Ecto neural progenitor cell (in vitro differentiated cells): ENCODE measurements around the gene GPC6.

Experiments
- DNase-seq: peaks from one replicate; pipeline ENCODE4 v3.0.0-alpha.2; 2018; ENCODE audit warnings: low spot score

Gene GPC6

DNA sequence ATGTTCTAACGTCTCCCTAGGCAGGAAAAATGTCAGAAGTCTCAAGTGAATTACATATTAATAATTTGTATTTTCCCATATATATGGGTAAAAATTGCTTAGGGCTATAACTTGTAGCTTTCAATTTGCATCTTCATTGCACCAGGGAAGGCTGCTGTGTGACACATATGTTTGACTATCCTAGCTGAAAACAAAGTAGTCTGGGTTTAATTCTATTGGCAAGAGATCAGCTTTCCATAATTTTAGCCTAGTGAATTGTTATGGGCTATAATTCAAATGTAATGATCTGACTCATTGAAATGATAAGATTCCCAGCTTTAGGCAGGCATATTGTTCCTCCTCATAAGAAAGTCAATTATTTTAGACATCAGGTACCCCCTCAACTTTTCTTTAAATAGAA lies 699.8 kb downstream of the GPC6 start:
- no peak for DNase-seq

DNA sequence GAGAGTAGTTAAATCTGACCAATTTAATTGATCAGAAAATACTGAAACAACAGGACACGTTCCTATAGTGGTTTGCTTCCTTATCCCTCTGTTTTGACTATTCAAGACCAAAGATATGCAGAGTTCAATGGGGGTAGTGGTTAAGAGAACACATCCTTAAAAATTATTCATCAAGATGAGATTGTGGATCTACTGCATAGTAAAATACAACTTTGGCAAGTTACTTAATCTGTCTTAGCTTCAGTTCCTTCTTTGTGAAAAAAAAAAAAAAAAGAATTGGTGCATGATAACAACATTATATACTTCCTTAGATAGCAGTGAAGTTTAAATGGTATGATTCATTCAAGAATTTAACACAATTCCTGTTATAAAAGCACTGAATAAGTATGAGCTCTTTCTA lies 700.8 kb downstream of the GPC6 start:
- no peak for DNase-seq

DNA sequence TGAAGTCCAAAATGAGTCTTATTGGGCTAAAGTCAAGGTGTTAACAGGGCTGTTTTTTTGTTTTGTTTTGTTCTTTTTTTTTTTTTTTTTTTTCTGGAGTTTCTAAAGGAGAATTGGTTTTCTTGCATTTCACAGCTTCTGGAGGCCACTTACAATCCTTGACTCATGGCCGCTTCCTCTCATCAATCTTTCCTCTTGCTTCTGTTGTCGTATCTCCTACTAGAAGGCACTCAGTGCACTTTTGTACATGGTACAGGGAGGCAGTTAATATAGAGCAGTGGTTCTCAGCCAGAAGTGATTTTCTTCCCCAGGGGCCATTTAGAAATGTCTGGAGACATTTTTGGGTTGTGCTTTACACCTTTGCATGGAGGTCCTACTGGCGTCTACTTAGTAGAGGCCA lies 706.3 kb downstream of the GPC6 start:
- DNase-seq, result no peak

DNA sequence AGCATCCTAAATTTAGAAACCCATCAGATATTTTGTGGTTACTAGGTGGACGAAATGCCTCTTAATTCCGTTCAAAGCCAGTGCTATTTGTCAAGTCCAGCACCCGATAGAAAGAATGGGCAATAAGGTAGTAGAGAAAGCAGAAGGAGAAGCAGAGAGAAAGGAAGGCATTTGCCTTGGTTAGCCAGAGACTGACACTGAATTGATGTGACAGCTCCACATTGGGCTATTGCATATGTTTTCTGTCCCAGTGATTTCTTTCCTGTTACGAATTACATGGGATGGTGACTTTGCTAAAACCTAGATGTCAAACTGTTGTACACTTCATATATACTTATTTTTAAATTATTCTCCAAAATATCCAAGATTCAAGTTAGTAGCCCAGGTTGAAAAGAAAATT lies 710.3 kb downstream of the GPC6 start:
- no peak for DNase-seq

DNA sequence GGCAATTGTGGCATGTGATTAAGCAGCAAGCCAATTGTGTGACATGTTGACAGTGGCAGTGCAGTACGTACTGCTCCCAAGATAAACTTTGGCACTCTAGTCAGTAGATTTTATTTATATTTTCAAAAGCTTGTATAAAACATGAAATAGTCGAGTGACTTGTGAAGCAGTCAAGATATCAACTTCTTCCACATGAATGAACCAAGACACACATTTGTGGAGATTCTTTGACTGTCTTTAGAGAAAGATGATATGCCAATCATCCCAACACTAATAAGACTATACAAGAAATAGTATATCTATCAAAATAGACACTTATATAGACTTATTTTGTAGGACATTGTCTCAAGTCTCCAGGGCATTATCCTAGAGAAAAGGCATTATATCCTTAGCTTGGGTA lies 714.8 kb downstream of the GPC6 start:
- no peak for DNase-seq

DNA sequence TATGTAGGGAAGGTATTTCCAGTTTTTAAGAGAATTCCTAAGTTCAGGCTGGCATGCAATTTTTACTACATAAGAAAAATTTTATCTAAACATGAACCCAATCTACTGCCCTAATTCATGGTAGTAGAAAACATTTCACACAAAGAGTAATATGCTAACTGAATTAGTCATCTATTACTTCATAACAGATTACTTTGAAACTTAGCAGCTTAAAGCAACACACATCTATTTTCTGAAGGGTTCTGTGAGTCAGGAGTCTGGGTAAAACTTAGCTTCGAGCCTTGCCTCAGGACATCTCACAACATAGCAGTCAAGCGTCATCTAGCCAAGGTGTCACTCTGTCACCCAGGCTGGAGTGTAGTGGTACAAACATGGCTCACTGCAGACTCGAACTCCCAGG lies 715.4 kb downstream of the GPC6 start:
- DNase-seq, result no peak

DNA sequence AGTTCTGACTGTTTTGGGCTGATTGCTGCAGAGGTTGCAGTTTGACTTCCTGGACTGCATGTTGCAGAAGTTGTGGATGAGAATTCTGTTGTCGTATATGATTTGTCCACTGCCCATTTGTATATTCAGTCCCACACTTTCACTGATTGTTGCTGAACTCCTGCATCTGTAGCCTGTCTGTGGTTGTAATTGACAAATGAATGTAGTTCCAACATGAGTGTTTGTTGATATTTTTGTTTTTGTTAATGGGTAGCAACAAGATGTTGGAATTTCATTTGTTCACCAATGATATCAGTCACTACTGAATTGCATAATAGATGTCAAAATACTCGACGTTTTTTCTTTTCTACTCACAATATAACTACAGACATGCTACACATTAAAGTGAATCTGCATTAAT lies 719.0 kb downstream of the GPC6 start:
- no peak for DNase-seq

DNA sequence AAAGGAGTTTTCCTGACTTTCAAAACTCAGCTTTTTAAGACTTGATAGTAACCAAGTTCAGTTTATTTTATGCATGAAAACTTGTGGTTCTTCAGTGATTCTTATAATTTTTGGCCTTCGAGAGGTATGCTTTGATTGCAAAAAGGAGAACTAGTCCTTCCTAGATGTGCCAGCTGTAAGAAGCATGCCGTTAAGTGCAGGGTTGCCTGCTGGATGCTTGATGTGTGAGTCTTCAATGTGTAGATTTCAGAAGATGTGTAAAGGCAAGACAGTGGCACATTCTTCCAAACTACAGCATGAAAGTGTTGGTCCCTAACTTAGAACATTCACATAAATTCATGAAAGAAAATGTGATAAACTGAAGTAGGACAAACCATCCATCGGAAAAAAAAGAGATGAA lies 720.4 kb downstream of the GPC6 start:
- DNase-seq, result no peak

DNA sequence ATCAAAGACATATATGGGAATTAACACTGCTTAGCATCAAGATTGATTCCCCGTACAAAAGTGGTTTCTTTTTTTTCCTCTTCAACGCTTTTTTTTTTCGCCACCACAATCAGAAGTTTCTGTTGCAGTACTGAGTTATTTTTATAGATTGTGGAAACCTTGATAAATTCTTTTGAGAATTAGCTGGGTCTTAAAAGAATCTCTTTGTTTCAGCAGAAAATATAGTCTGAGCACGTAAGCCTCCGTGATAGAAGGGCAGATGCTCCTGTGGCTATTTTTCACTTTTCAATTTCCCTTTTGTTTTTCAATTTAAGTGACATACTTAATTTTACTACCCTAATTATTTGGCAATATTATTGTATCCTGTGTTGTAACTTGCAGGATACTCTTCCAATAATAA lies 721.0 kb downstream of the GPC6 start:
- no peak for DNase-seq

DNA sequence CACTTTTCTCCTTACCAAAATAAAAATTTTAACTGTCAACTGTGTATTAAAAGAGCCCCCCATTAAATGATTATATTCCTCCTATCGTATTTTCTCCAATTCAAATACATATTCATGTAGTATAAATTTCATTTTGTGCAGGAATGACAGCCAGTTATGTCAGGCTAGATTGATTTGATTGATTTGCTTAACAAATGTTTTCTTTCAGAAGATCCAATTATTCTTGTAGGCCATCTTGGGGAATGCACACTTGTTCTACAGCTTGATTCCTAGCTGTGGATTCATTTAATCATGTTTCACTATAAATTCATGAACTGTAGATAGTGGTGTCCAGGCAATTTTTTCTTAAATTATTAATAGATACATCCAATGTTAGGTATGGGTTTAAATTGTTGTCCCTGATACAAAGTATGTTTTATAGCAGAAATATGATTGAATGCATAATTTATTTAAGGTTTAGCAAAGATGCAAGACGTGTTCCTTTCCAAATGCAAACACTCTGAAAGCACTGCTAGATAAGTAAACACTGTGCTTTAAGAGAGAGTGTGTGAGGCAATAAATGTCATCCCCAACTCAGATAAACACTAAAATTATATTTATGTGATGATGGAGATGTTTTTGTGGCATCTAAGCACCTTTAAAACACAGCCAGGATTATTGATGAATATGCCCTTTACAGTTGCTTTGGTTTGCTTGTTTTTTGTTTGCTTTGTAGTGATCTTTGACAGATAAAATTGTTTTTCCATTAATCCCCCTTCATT lies 721.7 kb downstream of the GPC6 start:
- DNase-seq, result no peak

DNA sequence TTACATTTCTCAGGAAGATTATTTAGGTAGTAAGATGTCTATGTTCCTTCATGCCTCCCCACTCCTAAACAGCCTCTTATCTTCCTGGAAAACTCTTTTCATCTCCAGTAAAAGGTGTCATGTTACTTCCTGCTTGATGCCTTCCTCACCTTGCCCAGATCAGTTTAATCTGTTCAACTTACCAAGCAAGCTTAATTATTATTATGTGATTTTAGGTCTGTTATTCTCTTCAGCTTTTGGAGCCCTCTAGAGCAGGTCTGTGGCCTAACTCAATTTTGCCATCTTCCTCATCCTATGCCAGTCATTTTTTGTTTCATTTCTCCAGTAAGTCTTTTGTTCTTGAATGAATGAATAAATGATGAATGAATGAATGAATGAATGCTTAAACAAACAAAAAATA lies 724.5 kb downstream of the GPC6 start:
- no peak for DNase-seq

DNA sequence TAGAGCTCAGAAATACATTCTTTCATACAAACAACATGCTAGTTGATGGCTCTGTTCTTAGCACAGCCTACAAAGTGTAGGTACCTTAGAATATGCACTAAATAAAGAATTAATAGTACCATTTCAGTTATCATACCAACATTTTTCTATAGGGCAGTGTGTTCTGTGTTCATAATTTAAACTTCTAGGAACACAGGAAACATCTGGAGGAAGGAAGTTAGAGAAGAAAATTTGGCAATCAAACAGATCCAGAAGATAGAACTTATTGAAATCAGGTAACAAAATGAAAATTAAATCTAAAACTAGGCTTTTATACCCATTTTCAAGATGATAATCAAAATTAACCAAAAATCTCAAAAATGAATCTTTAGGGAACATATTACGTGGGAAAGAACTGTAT lies 725.3 kb downstream of the GPC6 start:
- DNase-seq, result no peak

DNA sequence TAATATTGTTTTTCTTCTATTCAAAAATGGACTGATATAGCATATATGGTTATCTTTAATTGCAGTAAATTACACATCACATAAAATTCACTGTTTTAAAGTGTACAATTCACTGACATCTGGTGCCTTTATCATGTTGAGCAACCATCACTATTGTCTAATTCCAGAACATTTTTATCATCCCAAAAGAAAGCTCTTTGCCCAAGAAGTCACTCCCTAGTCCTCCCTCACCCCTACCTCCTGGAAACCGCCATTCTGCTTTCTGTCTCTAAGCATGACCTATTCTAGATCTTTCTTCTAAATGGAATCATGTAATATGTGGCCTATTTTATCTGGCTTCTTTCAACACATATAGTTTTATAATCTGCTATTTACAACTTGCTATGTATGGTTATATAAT lies 727.2 kb downstream of the GPC6 start:
- DNase-seq, result no peak

DNA sequence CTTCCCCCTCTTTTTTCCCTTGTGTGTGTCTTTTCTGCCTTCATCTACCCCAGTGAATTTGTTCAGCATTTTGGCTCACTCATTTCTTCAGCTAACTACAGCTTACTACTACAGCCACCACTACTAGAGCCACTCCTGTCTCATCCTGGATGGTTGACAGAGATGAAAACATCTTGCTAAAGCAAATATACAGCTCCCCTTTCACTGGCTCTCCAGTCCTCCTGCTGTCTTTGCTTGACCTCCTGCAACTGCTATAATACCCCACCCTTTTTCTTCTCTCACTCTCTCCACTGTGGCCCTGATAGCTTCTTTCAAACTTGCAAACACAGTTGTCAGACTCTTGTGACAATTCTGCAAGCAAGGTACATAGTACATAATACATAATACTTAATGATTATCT lies 729.3 kb downstream of the GPC6 start:
- DNase-seq, result no peak

DNA sequence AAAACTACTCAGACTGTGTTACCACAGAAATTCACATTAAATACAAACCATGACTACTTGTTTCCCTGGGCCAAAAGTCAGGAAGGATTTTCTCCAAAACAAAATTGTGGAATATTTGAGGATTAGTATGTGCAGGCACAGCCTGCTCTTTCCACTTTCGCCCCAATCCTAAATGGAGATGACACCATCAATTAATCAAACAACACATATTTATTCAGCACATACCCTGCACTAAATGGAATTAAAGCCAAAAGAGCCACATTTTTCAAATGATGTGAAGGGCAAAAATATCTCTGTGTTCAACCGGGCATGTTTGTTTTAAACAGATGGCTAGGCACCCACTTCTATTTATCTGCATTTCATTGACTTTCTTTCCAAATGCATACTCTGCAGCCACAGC lies 729.8 kb downstream of the GPC6 start:
- no peak for DNase-seq

DNA sequence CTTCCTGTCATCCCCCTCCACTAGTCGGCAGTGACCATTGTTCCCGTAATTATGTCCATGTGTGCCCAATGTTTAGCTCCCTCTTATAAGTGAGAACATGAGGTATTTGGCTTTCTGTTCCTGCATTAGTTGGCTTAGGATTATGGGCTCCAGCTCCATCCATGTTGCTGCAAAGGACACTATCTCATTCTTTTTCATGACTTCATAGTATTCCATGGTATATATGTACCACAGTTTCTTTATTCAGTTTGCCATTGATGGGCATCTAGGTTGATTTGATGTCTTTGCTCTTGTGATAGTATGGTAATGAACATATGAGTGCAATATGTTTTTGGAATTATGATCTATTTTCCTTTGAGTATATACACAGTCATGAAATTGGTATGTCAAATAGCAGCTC lies 730.8 kb downstream of the GPC6 start:
- DNase-seq, result no peak

DNA sequence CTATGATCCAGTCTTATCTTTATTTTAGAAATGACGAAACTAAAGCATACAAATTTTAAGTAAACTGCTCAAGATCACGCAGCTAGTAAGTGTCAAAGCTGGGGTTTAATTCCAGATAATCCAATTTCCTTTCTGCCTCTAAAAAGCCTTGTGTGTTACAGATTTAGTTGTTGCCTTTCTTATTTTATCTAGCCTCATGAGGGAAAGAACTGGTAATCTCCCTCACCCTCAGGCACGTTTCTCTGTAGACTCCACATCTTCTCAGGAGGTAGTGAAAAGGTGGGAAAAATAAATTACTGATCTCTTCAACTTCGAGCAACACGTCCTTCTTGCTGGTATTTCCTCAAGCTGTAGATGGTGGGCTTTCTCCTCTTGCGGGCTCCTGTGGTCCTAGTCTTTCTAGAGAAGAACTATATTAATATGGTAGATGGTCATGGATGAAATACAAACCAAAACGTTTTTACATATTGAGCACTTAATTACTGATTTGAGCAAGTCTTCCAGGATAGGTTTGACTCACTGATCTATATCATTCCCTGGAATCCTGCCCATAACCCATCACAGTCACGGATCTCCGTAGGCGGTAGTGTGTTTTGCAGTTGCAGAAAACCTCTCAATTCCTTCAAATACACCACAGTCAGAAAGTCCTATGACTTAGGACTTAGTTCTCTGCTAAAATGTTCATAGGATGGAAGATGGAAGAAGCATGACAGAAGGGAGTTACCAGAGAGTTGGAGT lies 733.4 kb downstream of the GPC6 start:
- no peak for DNase-seq

DNA sequence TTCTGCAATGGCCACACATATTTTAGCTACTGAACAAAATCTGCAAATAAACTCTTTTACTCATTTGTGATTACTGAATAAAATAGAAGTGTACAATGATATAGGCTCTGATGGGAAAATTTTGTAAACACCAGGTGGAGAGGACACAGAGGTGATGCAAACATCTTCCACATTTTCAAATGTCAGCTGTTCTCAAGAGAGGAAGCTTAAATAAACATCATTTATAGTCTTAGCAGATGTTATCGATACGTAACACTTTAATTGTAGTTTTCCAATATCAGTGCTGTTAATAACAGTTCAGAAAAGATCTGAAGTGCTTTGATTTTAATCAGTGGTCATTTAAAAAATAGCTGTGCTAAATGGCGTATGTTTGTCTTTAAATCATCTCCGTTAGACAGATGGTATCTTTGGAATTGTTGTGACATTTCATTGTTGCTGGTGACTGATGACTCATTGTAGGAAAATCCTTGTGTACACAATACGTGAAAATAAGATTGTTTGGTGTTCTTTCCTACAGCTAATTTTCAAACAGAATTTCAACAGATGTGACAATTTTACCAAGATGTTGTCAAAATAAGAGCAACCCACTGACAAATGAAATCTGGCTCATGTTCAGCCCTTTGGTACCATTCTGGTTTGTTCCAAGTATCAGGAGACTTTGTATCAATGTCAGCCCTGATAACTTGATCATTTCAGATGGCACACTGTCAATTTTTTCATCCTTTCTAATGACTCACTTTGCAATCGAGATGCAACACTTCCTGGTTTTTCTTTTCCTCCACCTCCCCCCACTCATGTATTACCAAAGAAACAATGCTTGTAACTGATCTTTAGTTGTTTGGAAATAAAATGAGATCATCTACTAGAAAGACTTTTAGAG lies 736.9 kb downstream of the GPC6 start:
- DNase-seq, result no peak

DNA sequence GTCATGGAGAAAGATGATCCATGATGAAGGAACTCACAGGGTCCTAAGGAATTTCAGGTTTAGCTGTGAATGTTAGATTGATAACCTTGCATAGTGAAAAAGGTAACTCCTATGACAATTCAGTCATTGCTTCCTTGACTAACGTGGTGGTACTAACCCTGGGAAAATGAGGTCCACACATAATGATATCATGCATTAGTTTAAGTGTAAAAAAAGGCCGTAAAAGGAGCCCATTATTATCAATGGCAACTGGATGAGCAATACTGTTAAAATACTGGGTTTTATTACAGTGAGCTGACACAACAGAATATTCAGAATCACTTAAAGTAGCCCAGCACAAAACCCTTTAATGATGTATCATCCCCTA lies 737.5 kb downstream of the GPC6 start:
- no peak for DNase-seq

DNA sequence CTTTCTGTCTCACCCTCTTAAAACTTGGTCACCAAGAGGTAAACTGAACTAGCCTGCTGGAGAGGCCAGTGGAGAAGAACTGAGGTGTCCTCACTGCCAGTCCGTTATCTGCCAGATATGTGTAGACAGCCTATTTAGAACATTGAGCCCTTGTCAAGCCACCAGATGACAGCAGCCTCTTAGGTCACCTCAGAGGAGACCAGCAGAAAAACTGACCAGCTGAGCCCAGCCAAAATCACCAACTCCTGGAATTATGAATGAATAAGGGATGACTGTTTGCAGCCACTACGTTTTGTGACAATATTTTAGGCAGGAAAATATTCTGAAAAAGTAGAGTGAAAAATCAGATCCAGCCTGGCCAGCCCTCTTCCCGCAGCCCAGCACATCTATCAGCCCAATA lies 739.0 kb downstream of the GPC6 start:
- no peak for DNase-seq

DNA sequence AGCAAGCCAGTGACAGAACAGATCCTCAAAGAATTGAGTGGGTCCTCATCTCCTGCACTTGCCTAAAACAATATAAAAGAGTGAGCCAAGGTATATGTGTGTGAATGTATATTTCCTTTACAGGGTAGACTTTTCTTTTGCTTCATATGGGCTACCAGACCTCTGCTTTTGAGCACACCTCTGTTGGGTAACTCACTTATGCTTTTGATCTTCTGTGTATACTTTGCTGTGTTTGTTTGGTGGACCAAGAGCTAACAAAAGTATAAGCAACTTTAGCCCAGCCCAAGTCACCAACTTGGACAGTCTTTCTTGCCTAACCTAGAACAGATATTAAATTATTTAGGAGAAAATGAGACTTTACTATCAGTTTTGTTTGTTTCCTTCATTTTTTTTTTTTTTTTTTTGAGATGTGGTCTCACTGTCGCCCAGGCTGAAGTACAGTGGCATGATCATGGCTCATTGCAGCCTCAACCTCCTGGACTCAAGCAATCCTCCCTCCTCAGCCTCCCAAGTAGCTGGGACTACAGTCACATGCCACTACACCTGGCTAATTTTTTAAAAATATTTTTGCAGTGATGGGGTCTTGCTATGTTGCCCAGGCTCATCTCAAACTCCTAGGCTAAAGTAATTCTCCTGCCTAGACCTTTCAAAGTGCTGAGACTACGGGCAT lies 739.8 kb downstream of the GPC6 start:
- no peak for DNase-seq

DNA sequence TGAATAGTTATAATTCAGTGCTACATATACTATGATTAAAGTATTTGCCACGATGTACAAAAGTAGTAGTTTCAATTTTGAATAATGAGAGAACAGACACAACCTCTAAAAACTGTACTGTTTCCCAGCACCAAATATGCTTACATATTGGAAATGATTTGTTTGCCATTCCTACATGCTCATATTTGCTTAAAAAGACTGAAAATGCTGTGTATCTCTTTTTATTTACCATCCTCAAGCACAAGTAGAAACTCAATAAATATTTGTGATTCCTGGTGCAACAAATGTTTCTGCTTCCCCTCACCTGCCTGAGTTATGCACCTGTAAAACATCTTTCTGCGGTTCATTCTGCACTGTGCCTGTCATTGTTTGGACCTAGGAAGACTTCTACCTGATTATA lies 740.7 kb downstream of the GPC6 start:
- DNase-seq, result no peak

DNA sequence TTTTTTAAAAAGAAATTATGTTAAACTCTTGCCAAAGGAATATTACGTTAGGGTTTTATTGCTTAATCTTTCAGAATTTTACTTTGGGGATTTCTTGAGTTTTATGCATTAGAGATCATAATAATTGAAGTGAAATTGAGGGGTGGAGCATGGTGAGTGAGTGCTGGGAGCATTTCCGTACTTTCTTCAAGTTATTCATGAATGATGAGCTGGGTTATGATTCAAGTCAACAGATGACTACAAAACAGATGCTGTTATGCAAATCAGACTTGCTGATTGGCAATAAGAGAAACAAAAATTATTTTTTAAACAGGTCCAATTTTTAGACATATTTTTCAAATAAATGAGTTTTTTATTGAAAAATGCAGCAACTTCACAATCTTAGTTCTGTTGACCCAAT lies 748.6 kb downstream of the GPC6 start:
- DNase-seq, result no peak
